Keratinocyte (primary cell): Measurements from ENCODE around the gene NEURL1. TPM values are rescaled to one million over a fixed set of nuclear protein-coding genes. Genes with fewer than 3 reads are reported as not detected.

Experiments used
- DNase-seq: peaks from one replicate; pipeline ENCODE4 v3.0.0-alpha.2; 2011; ENCODE audit warnings: low read depth, missing footprints, low spot score
- FAIRE-seq: peaks from 2 replicates; lab custom pipeline; 2011; peaks lifted over from hg19 to GRCh38; lab: Jason Lieb, UNC
- H2AFZ ChIP-seq: 2 replicates; pipeline ENCODE4 v1.6.0; 2012; ENCODE audit warnings: low read length, control low read depth, inconsistent platforms; ENCODE audit not compliant: control insufficient read depth
- H3K27ac ChIP-seq: 2 replicates; pipeline ENCODE4 v1.5.1; 2011; ENCODE audit warnings: low read length; ENCODE audit not compliant: control insufficient read depth, insufficient read depth
- H3K27me3 ChIP-seq: 3 replicates; pipeline ENCODE4 v1.6.0; 2011; ENCODE audit warnings: low read length; ENCODE audit not compliant: control insufficient read depth, insufficient read depth; ENCODE audit errors: extremely low read depth
- H3K36me3 ChIP-seq, 2 experiments: 2 replicates in 1 of 2; 3 replicates in 1 of 2; pipeline ENCODE4 v1.5.1; 2011; ENCODE audit warnings: low read length in 2 of 2, mild to moderate bottlenecking in 1 of 2; ENCODE audit not compliant: control insufficient read depth in 2 of 2, insufficient read depth in 2 of 2; ENCODE audit errors: extremely low read depth in 1 of 2
- H3K4me1 ChIP-seq: 3 replicates; pipeline ENCODE4 v1.5.1; 2011; ENCODE audit warnings: low read length; ENCODE audit not compliant: control insufficient read depth, insufficient read depth; ENCODE audit errors: extremely low read depth
- H3K4me2 ChIP-seq: 3 replicates; pipeline ENCODE4 v1.6.0; 2011; ENCODE audit warnings: low read depth, low read length; ENCODE audit not compliant: control insufficient read depth, insufficient read depth; ENCODE audit errors: extremely low read depth
- H3K4me3 ChIP-seq, 3 experiments: fragments of 200-600 bp in 1 of 3; sonication (generic) in 1 of 3; 2 replicates in 2 of 3; 3 replicates in 1 of 3; pipeline ENCODE4 v1.5.1; 2011 to 2016; ENCODE audit warnings: low read length in 3 of 3, mild to moderate bottlenecking in 3 of 3, control low read depth in 2 of 3, inconsistent platforms in 1 of 3, low read depth in 1 of 3, mixed read lengths in 1 of 3, mixed run types in 1 of 3, moderate library complexity in 1 of 3; ENCODE audit not compliant: control insufficient read depth in 2 of 3, insufficient read depth in 2 of 3; ENCODE audit errors: extremely low read depth in 1 of 3
- H3K79me2 ChIP-seq: 2 replicates; pipeline ENCODE4 v1.6.0; 2012; ENCODE audit warnings: low read length; ENCODE audit not compliant: control insufficient read depth, insufficient read depth
- H3K9ac ChIP-seq: 3 replicates; pipeline ENCODE4 v1.6.0; 2011; ENCODE audit warnings: low read length; ENCODE audit not compliant: control insufficient read depth, insufficient read depth; ENCODE audit errors: extremely low read depth
- H3K9me1 ChIP-seq: 3 replicates; pipeline ENCODE4 v1.6.0; 2011; ENCODE audit warnings: low read length; ENCODE audit not compliant: control insufficient read depth, insufficient read depth; ENCODE audit errors: extremely low read depth
- H3K9me3 ChIP-seq: 2 replicates; pipeline ENCODE4 v1.5.1; 2012; ENCODE audit warnings: low read depth, low read length; ENCODE audit not compliant: control insufficient read depth
- H4K20me1 ChIP-seq: 3 replicates; pipeline ENCODE4 v1.6.0; 2011; ENCODE audit warnings: low read length; ENCODE audit not compliant: control insufficient read depth, insufficient read depth; ENCODE audit errors: extremely low read depth
- EZH2 ChIP-seq: IDR thresholded peaks from one replicate; pipeline ENCODE4 v1.6.1; 2012; ENCODE audit warnings: inconsistent platforms, mild to moderate bottlenecking, low read length, moderate library complexity
- dilution Hi-C: fragments of 300-500 bp; cut with MboI; formaldehyde crosslinking; loops from one replicate; pipeline ENCODE4 v1.7.0; 2020; ENCODE audit warnings: low sequenced_read_pairs; ENCODE audit not compliant: extremely low pct_ligation_motif_present
- polyA plus RNA-seq, 5 experiments: library from polyadenylated mRNA; depleted of rRNA in 3 of 5; stranded (reverse) in 3 of 5; stranded (forward) in 1 of 5; unstranded in 1 of 5; fragments of >200 nt; gene quantifications; 1 replicate in 1 of 5; 2 replicates in 3 of 5; 3 replicates in 1 of 5; pipeline versions ENCODE4 v1.2.1 to v1.2.3, GENCODE V29; 2011 to 2012; ENCODE audit warnings: missing spikeins in 2 of 5, low read depth in 1 of 5, low replicate concordance in 1 of 5
- TF ChIP-seq, protein P1 (sequence below), 3 experiments: IDR thresholded peaks in 1 of 3; conservative IDR thresholded peaks in 1 of 3; optimal IDR thresholded peaks in 1 of 3; 2 replicates in 2 of 3; 3 replicates in 1 of 3; pipeline versions ENCODE3 to v1.5.1; 2011; ENCODE audit warnings: low read length in 3 of 3, mild to moderate bottlenecking in 3 of 3, moderate library complexity in 2 of 3, control low read depth in 1 of 3, inconsistent platforms in 1 of 3; ENCODE audit not compliant: insufficient read depth in 2 of 3; ENCODE audit errors: extremely low read depth in 1 of 3

Gene NEURL1
- polyA plus RNA-seq, 1 donor (not counting 4 experiments of a cell fraction or from before 2014, with no cell fraction given) = 0.03 TPM

DNA sequence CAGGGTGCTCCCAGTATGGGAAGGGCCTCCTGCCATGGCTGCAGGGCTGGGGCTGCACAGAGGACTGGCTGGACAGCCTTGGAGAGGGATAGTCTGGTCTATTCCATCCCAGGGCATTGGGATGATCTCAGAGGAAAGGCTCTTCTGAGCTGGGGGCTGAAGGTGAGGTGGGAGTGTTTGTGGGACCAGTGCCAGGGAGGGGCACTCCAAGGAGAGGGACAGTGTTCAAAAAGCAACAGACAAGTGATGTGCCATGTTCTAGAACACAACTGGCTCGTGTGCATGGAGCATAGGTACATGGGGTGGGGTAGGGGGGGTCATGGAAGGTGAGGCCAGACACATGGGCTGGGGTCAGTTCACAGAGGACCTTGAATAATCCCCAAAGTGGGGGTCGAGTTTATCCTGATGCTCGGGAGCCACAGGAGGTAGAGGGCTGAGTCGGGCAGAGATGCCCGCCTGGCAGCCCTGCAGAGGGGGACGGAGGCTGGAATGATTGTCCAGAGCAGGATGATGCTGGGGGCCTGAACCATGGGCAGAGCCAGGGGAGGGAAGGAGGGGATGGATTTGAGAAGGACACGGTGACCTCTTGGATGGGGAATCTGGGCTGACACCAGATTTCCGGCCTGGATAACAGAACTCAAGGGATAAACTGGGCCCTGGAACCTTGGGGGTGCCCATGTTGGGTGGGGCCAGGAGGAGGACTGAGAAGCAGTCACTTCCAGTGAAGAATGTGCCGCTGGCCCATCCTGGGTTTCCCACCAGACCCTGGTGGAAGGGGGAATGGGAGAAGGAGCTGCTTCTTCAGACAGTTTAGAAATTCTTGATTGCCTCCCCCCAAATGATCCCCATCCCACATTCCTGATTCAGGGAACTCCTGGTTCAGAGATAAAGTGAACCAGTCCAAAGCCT, 50.4 kb downstream of the NEURL1 start:
- no peak overlapping the region for H2AFZ ChIP-seq

DNA sequence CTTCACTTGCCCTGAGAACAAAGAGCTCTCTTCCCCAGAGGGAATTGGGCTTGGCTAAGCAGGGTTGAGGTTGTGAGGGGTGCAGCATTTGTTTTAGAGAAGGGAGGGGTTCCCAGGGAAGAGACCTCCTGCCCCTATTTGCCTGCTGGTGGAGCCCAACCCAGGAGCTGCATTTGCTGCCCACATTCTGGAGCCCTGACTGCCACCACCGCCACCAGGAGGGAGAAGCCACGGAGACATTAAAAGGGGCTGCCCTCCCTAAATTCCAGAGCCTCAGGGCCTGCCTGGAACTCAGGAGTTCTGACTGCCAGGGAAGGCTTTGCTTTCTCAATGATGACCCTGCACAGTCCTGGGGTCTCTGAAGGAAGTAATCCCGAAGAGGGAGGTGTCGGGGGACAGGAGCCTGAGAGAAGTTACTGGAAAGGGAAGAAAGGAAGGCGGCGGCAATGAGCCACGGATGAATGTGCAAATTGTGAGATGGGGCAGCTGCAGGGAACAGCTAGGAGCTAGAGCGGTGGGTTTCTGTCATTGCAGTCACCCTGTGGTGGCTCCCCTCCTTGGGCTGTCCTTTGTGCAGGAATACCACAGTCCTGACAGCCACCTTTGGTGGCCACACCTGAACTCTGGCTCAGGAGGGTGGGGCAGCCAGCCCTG, 51.3 kb downstream of the NEURL1 start:
- Histone ChIP-seq H3K4me3 (no peak overlapping the region), H2AFZ (no peak overlapping the region), H3K79me2 (no peaks in the 10 kb centered on the region), H3K27ac (no peak overlapping the region), H3K36me3 (no peaks in the 10 kb centered on the region), H4K20me1 (no peaks in the 10 kb centered on the region), H3K9me3 (no peaks in the 10 kb centered on the region), H3K9me1 (no peaks in the 10 kb centered on the region), H3K4me2 (no peak overlapping the region), H3K27me3 (peaks cover 18% of the 10 kb centered on the region), H3K4me1 (peaks cover 8% of the 10 kb centered on the region), H3K9ac (no peak overlapping the region)
- TF ChIP-seq, protein P1, sequence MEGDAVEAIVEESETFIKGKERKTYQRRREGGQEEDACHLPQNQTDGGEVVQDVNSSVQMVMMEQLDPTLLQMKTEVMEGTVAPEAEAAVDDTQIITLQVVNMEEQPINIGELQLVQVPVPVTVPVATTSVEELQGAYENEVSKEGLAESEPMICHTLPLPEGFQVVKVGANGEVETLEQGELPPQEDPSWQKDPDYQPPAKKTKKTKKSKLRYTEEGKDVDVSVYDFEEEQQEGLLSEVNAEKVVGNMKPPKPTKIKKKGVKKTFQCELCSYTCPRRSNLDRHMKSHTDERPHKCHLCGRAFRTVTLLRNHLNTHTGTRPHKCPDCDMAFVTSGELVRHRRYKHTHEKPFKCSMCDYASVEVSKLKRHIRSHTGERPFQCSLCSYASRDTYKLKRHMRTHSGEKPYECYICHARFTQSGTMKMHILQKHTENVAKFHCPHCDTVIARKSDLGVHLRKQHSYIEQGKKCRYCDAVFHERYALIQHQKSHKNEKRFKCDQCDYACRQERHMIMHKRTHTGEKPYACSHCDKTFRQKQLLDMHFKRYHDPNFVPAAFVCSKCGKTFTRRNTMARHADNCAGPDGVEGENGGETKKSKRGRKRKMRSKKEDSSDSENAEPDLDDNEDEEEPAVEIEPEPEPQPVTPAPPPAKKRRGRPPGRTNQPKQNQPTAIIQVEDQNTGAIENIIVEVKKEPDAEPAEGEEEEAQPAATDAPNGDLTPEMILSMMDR (optimal IDR thresholded peaks at IDR 0.05 in 1 of 3, IDR thresholded peaks at IDR 0.05 in 1 of 3, conservative IDR thresholded peaks at IDR 0.05 in 1 of 3; ENCODE audit: extremely low read depth in 1 of 3, insufficient read depth in 2 of 3, low read length in 3 of 3) = no peak
- no peak for TF ChIP-seq EZH2
- FAIRE-seq = no peak
- dilution Hi-C loops = no loop called here
- DNase-seq = no peak

More for the DNA sequence above, 50.4 kb downstream of the NEURL1 start:
- H3K36me3 ChIP-seq = no peaks in the 10 kb centered on the region
- H3K9ac ChIP-seq = no peak overlapping the region
- TF ChIP-seq, protein P1 (optimal IDR thresholded peaks at IDR 0.05 in 1 of 3, IDR thresholded peaks at IDR 0.05 in 1 of 3, conservative IDR thresholded peaks at IDR 0.05 in 1 of 3; ENCODE audit: extremely low read depth in 1 of 3, insufficient read depth in 2 of 3, low read length in 3 of 3) = no peak
- TF ChIP-seq EZH2 = no peak
- peaks cover 17% of the 10 kb centered on the region for H3K27me3 ChIP-seq
- FAIRE-seq (no peak), DNase-seq (no peak)
- no peak overlapping the region for H3K27ac ChIP-seq
- no peaks in the 10 kb centered on the region for H3K79me2 ChIP-seq
- H3K4me3 ChIP-seq = no peak overlapping the region
- no peak overlapping the region for H3K4me2 ChIP-seq
- H3K4me1 ChIP-seq = peaks cover 8% of the 10 kb centered on the region
- no peaks in the 10 kb centered on the region for H3K9me1 ChIP-seq
- H3K9me3 ChIP-seq = no peaks in the 10 kb centered on the region
- dilution Hi-C loops = no loop called here
- H4K20me1 ChIP-seq = no peaks in the 10 kb centered on the region
